Gastroesophageal sphincter (tissue), 4 donors: ENCODE results near the gene SV2B. TPM values are rescaled to one million over a fixed set of nuclear protein-coding genes. Genes with fewer than 3 reads are reported as not detected.

Experiments
- ATAC-seq: fragments of 150-250 bp; one replicate; pipeline ENCODE4 v1.9.1; 2016; ENCODE audit warnings: mild to moderate bottlenecking, moderate library complexity
- H3K27ac ChIP-seq, 4 donors: fragments of 200-600 bp; sonication (generic) in 3 of 4; 1 replicate in 3 of 4; 2 replicates in 1 of 4; pipeline ENCODE4 v1.5.1; 2016 to 2019
- H3K27me3 ChIP-seq: fragments of 200-600 bp; sonication (generic); one replicate; pipeline ENCODE4 v1.5.1; 2019
- H3K36me3 ChIP-seq, 2 donors: fragments of 200-600 bp; sonication (generic); one replicate each; pipeline ENCODE4 v1.5.1; 2019; ENCODE audit warnings: control low read depth in 1 of 2
- H3K4me1 ChIP-seq, 3 donors: fragments of 200-600 bp; sonication (generic); 1 replicate in 2 of 3; 2 replicates in 1 of 3; pipeline ENCODE4 v1.5.1; 2016 to 2019; ENCODE audit warnings: control low read depth in 2 of 3
- H3K4me3 ChIP-seq, 2 donors: fragments of 200-600 bp; sonication (generic); one replicate each; pipeline ENCODE4 v1.5.1; 2019; ENCODE audit warnings: mild to moderate bottlenecking in 1 of 2, moderate library complexity in 1 of 2
- H3K9me3 ChIP-seq, 3 donors: fragments of 200-600 bp; sonication (generic); one replicate each; pipeline ENCODE4 v1.5.1; 2017 to 2019; ENCODE audit warnings: control low read depth in 2 of 3
- EP300 ChIP-seq: sonication (generic); formaldehyde crosslinking; IDR thresholded peaks from one replicate; pipeline ENCODE4 v1.6.1; 2017; ENCODE audit warnings: antibody characterized with exemption, mild to moderate bottlenecking
- POLR2A ChIP-seq, 2 donors: fragments of 450-650 bp; IDR thresholded peaks; one replicate each; pipeline ENCODE4 v1.6.1; 2017; ENCODE audit warnings: antibody characterized with exemption in 2 of 2, mild to moderate bottlenecking in 2 of 2, moderate library complexity in 1 of 2
- POLR2AphosphoS5 ChIP-seq: sonication (generic); formaldehyde crosslinking; IDR thresholded peaks from one replicate; pipeline ENCODE4 v1.6.1; 2017; ENCODE audit warnings: antibody characterized with exemption
- WGBS, 2 donors: methylation state at CpG; one replicate each; pipeline ENCODE4 v1.1.5; 2018; ENCODE audit warnings: low coverage in 1 of 2; 5-methylcytosine and 5-hydroxymethylcytosine counted together
- total RNA-seq, 4 donors: library from RNA; depleted of rRNA; stranded (reverse); fragments of >200 nt; gene quantifications; one replicate each; pipeline ENCODE4 v1.1.0, GENCODE V29; 2016
- TF ChIP-seq, protein P1 (sequence below), 4 experiments: fragments of 200-600 bp in 2 of 4; fragments of 450-650 bp in 2 of 4; sonication (generic) in 1 of 4; IDR thresholded peaks; one replicate each; pipeline ENCODE4 v1.5.1; 2017 to 2019; ENCODE audit warnings: antibody characterized with exemption in 4 of 4, mild to moderate bottlenecking in 2 of 4, moderate library complexity in 2 of 4

The SV2B gene
- total RNA-seq, 4 donors from 2014 or later: 0.16 to 4.1 (median 1.1) TPM

DNA sequence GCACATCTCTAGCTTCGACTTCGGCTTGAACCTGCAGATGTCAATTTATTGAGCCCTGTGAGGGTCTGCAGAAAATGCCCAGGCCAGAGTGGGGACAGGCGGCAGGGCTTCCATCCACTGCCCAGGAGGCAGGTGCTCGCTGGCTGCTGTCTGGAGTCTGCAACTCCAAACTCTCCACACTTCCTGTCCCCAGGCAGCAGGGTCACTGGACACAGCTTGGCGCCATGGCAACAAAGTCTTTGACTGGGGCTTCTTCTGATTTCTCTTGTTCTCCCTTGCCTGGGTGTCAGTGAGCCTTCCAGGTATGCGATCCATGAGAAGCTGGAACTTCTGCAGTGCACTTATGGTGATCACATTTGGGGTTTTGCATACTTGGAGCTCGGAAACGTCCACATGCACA lies 33.5 kb downstream of the SV2B start:
- Histone ChIP-seq H3K36me3 (no peaks in the 10 kb centered on the region), H3K27ac (no peak overlapping the region), H3K27me3 (peaks cover 24% of the 10 kb centered on the region), H3K4me3 (no peak overlapping the region), H3K9me3 (no peaks in the 10 kb centered on the region), H3K4me1 (no peaks in the 10 kb centered on the region)
- no peak for ATAC-seq
- TF ChIP-seq POLR2AphosphoS5 (no peak), EP300 (no peak), POLR2A (IDR thresholded peaks at IDR 0.05) (no peak)
- TF ChIP-seq, protein P1, sequence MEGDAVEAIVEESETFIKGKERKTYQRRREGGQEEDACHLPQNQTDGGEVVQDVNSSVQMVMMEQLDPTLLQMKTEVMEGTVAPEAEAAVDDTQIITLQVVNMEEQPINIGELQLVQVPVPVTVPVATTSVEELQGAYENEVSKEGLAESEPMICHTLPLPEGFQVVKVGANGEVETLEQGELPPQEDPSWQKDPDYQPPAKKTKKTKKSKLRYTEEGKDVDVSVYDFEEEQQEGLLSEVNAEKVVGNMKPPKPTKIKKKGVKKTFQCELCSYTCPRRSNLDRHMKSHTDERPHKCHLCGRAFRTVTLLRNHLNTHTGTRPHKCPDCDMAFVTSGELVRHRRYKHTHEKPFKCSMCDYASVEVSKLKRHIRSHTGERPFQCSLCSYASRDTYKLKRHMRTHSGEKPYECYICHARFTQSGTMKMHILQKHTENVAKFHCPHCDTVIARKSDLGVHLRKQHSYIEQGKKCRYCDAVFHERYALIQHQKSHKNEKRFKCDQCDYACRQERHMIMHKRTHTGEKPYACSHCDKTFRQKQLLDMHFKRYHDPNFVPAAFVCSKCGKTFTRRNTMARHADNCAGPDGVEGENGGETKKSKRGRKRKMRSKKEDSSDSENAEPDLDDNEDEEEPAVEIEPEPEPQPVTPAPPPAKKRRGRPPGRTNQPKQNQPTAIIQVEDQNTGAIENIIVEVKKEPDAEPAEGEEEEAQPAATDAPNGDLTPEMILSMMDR (IDR thresholded peaks at IDR 0.05): no peak
- WGBS, 2 donors: 77 to 83% methylated on average over 2 to 7 of the region's 8 CpGs

DNA sequence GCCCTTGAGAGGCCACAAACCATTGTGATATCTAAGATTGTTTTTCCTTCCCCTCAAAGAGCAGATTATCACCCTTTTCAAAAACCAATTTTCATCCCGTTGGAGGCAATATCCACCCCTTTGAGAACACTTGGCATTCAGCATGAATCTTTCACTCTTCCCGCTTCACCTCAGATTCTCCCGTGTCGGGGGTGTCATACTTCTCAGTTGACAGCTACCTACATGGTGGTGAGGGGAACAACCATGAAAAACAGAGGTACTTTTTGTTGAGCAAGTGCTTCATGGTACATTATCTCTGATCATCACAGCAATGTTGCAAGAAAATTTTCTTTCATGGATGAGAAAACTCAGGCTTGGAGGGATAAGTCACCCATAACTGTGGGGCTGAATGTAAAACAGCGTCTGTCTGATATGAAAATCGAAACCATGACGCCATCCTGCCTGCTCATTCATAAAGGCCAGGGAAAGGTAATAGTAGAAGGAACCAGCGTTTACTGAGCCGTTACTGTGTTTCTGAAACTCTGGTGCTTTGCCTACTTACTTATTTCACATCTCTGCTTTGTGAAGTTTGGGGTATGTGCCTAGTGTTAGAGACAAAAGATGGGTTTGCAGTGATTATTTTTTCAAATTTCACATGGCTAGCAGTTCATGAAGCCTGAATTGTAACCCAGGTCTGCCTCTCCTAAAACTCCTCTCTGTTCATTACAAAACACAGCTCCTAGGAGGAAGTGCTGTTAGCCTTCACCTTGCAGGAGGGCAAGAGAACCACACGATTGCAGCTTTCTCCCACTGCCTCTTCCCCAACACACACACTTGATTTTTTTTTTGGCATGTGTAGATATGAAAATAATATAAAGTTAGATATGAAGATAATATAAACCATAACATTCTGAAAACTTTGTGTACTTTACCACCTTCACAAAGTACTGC lies 35.4 kb downstream of the SV2B start:
- WGBS, 2 donors: 64 to 69% methylated on average over 7 to 9 of the region's 10 CpGs
- Histone ChIP-seq H3K9me3 (no peaks in the 10 kb centered on the region), H3K4me1 (no peaks in the 10 kb centered on the region), H3K4me3 (no peak overlapping the region), H3K27ac (no peak overlapping the region), H3K36me3 (no peaks in the 10 kb centered on the region), H3K27me3 (peaks cover 21% of the 10 kb centered on the region)
- TF ChIP-seq POLR2A (IDR thresholded peaks at IDR 0.05) (no peak), EP300 (no peak), POLR2AphosphoS5 (no peak)
- TF ChIP-seq, protein P1 (IDR thresholded peaks at IDR 0.05): no peak
- ATAC-seq: no peak

DNA sequence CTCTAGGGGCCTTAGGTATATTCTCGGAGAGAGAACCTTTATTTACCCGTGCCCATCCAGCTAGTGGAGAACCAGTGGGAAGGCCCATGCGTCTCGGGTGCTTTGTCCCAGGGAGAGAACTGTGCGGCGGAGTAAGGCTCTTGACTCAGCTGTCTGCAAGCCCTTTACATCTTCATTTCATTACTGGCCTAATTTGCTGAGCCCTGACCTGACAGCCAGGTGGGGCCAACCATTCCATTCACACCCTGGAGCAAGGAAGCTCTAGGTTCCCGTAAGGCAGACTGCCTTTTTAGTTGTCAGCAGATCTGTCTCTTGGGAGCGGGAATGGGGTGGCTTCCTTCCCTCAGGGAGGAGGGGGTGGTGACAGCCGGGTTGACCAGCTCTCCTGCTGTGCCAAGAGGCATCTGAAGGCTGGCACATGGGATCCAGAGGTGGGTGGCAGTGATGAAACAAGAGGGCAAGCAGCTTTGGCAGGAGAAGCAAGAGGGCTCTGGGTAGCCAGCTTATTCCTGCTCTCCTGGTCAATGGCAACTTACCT lies 36.4 kb downstream of the SV2B start:
- Histone ChIP-seq H3K9me3 (no peaks in the 10 kb centered on the region), H3K27me3 (peaks cover 21% of the 10 kb centered on the region), H3K27ac (no peak overlapping the region), H3K4me3 (no peak overlapping the region), H3K36me3 (no peaks in the 10 kb centered on the region), H3K4me1 (no peaks in the 10 kb centered on the region)
- 73 to 83% methylated on average over 1 to 3 of the region's 9 CpGs for WGBS, 2 donors
- ATAC-seq: no peak
- TF ChIP-seq EP300 (no peak), POLR2A (IDR thresholded peaks at IDR 0.05) (no peak)
- TF ChIP-seq, protein P1 (IDR thresholded peaks at IDR 0.05): no peak

DNA sequence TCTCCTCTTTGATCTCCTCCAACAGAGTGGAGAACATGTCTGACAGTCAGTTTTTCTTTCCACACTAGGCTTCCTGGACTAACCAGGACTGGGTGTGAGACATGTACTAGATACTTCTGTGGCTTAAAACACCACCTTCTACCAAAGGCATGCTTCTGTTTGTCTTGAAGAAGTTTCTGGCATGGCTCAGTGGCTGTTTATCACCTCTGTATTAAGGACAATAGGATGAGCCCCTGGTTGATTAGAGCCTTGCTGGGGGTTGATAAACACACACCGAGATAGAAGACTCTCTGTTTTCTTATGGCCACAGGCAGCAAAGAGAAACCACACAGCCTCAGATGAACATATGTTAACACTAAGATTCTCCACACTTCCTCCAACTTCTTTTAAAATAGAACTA lies 40.5 kb downstream of the SV2B start:
- Histone ChIP-seq H3K4me1 (no peaks in the 10 kb centered on the region), H3K4me3 (no peak overlapping the region), H3K27ac (no peak overlapping the region), H3K36me3 (no peaks in the 10 kb centered on the region), H3K27me3 (peaks cover 10% of the 10 kb centered on the region), H3K9me3 (no peaks in the 10 kb centered on the region)
- no peak for ATAC-seq
- WGBS, 2 donors: 29 to 63% methylated on average over 1 of the region's 1 CpG
- TF ChIP-seq POLR2AphosphoS5 (no peak), POLR2A (IDR thresholded peaks at IDR 0.05) (no peak), EP300 (no peak)
- TF ChIP-seq, protein P1 (IDR thresholded peaks at IDR 0.05): no peak

DNA sequence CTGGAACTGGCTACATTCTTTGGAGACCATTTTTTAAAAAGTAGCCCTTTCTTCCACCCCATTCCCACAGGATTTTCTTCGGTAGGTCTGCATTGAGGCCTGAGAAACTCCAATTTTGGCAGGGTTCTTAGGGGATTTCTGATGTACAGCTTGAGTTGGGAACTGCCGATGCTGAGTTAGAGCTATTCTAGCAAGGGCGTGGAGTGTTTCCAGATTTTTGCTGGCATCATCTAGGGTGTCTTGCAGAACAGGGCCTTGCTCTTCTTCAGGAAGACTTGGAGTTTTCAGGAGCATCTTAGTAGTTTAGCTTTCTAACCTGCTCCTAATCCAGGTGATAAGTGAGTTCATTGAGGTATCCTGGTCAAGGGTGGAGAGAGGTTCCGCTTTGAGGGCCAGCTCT lies 41.0 kb downstream of the SV2B start:
- Histone ChIP-seq H3K27ac (no peak overlapping the region), H3K4me3 (no peak overlapping the region), H3K27me3 (peaks cover 5% of the 10 kb centered on the region), H3K9me3 (no peaks in the 10 kb centered on the region), H3K4me1 (no peaks in the 10 kb centered on the region), H3K36me3 (no peaks in the 10 kb centered on the region)
- 47 to 60% methylated on average over 2 to 3 of the region's 4 CpGs for WGBS, 2 donors
- no peak for ATAC-seq
- TF ChIP-seq POLR2A (IDR thresholded peaks at IDR 0.05) (no peak), EP300 (no peak), POLR2AphosphoS5 (no peak)
- TF ChIP-seq, protein P1 (IDR thresholded peaks at IDR 0.05): no peak
